Heart right ventricle (tissue), 16 donors: ENCODE data around the gene ZCCHC7. TPM values are rescaled to one million over a fixed set of nuclear protein-coding genes. Genes with fewer than 3 reads are reported as not detected.

Experiments
- ATAC-seq, 8 donors: fragments of 200-7000 bp; cut with Tn5 transposase; one replicate each; pipeline ENCODE4 v1.9.1; 2020; ENCODE audit warnings: mild to moderate bottlenecking in 8 of 8, moderate library complexity in 8 of 8, moderate number of reproducible peaks in 1 of 8
- DNase-seq, 2 donors: peaks; one replicate each; pipeline ENCODE4 v3.0.0-alpha.2; 2020
- H3K27ac ChIP-seq, 10 donors: fragments of 200-600 bp; sonication (generic) in 2 of 10; one replicate each; pipeline versions ENCODE4 v1.5.0 to v1.8.0; 2020 to 2022; ENCODE audit warnings: mild to moderate bottlenecking in 3 of 10
- H3K27me3 ChIP-seq, 7 donors: fragments of 200-600 bp; one replicate each; pipeline ENCODE4 v1.8.0; 2021 to 2022; ENCODE audit warnings: mild to moderate bottlenecking in 2 of 7
- H3K36me3 ChIP-seq, 9 donors: fragments of 200-600 bp; sonication (generic) in 1 of 9; one replicate each; pipeline versions ENCODE4 v1.5.0 to v1.8.0; 2020 to 2022; ENCODE audit warnings: mild to moderate bottlenecking in 2 of 9
- H3K4me1 ChIP-seq, 9 donors: fragments of 200-600 bp; sonication (generic) in 1 of 9; one replicate each; pipeline versions ENCODE4 v1.5.0 to v1.8.0; 2020 to 2022; ENCODE audit warnings: mild to moderate bottlenecking in 4 of 9
- H3K4me3 ChIP-seq, 10 donors: fragments of 200-600 bp; sonication (generic) in 2 of 10; one replicate each; pipeline versions ENCODE4 v1.5.0 to v1.8.0; 2020 to 2022; ENCODE audit warnings: mild to moderate bottlenecking in 7 of 10, moderate library complexity in 2 of 10
- H3K9me3 ChIP-seq, 11 donors: fragments of 200-600 bp in 10 of 11; sonication (generic) in 2 of 11; one replicate each; pipeline versions ENCODE4 v1.5.0 to v1.8.0; 2013 to 2022; ENCODE audit warnings: mild to moderate bottlenecking in 2 of 11, control low read depth in 1 of 11, moderate library complexity in 1 of 11
- WGBS, 2 donors: extraction: QIAGEN DNeasy Blood & Tissue Kit; methylation state at CpG; one replicate each; pipeline ENCODE4 v1.1.7; 2013; ENCODE audit warnings: inconsistent platforms in 1 of 2; 5-methylcytosine and 5-hydroxymethylcytosine counted together
- intact Hi-C, 10 donors: fragments of 100-400 bp; cut with DNase I; formaldehyde crosslinking; loops; one replicate each; pipeline versions ENCODE4 v1.11.1 to v1.14.2; 2022
- polyA plus RNA-seq, 2 donors: library from polyadenylated mRNA; stranded (reverse); fragments of 200-250 nt; gene quantifications; one replicate each; pipeline ENCODE4 v1.2.3, GENCODE V29; 2013
- total RNA-seq, 10 donors: library from RNA; stranded (reverse); fragmentation: NEBNext Ultra II Directional in 3 of 10; extraction: Animal tissue kit (Norgen Biotek cat#: 25700) in 3 of 10; gene quantifications; one replicate each; pipeline versions ENCODE4 v1.2.1 to v1.2.4, GENCODE V29; 2021 to 2023
- TF ChIP-seq, protein P1 (sequence below), 9 donors: fragments of 200-600 bp; sonication (generic) in 2 of 9; IDR thresholded peaks; one replicate each; pipeline versions ENCODE4 v1.5.0 to v1.8.0; 2021 to 2022; ENCODE audit warnings: antibody characterized with exemption in 9 of 9, mild to moderate bottlenecking in 5 of 9, moderate library complexity in 1 of 9
- donor health status: Arrhythmogenic right ventricular cardiomyopathy.
- donor health status: ischemic (EF 13 %, LVEDD 7.1; RV severe dilation, severe dysfunction).
- donor health status: healthy with polysubstance abuse.
- donor health status: DM: no; HTN: yes; CAD: no.
- donor health status: DM: no; HTN: no; CAD: no.
- donor health status: ischemic (EF 25% LVEDD 6.9; RV normal size, moderate dysfunction).
- donor health status: ischemic (EF 25% LVEDD 5.7; RV mildly dilated, moderate dysfunction).
- donor health status: healthy.
- donor health status: DM: yes; HTN: yes; CAD: no.
- donor health status: Ischemic cardiomyopathy.
- donor health status: ischemic (EF 35%, LVEDD 5.7; RV mildly dilated, moderate dysfunction).
- donor health status: nonischemic (EF 11% LVEDD 7.7; RV severe dilation, severe dysfunction).
- donor health status: DM: yes; HTN: yes; CAD: no.
- donor health status: PGD.
- donor health status: ischemic (EF 29% LVEDD 5.4; RV normal size, mild dysfunction).
- donor health status: nonischemic (EF 23%, LVEDD 6.1; RV moderate dilation, normal function).

ZCCHC7 gene
- total and polyA plus RNA-seq, 12 donors: 4.3 to 11.9 (median 8.9) TPM

DNA sequence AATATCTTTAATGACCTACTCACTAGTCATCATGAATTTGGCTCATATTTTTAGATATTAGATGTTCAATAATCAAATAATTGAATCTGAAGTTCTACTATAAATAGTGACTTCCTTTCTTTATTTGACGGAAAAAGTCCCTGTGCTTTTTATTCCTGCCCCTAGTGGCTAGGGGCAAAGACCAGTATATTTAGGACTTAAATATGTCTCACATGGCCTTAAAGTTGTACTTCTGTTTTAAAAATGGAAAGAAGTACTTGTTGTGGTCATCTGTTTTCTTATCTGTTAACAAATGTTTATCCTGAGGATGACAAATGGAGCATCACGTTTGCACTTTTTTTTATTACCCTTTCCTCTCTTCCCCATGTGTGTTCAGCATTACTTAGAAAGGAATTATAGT lies 212.9 kb downstream of the ZCCHC7 start:
- Histone ChIP-seq H3K4me1 (peaks cover 0 to 7% (median 0%) of the 10 kb centered on the region in 9 donors), H3K9me3 (no peaks in the 10 kb centered on the region), H3K4me3 (no peak overlapping the region), H3K36me3 (no peaks in the 10 kb centered on the region), H3K27me3 (no peaks in the 10 kb centered on the region), H3K27ac (no peak overlapping the region)
- no peak for ATAC-seq
- WGBS, 2 donors: 59 to 73% methylated on average over 2 of the region's 2 CpGs
- TF ChIP-seq, protein P1, sequence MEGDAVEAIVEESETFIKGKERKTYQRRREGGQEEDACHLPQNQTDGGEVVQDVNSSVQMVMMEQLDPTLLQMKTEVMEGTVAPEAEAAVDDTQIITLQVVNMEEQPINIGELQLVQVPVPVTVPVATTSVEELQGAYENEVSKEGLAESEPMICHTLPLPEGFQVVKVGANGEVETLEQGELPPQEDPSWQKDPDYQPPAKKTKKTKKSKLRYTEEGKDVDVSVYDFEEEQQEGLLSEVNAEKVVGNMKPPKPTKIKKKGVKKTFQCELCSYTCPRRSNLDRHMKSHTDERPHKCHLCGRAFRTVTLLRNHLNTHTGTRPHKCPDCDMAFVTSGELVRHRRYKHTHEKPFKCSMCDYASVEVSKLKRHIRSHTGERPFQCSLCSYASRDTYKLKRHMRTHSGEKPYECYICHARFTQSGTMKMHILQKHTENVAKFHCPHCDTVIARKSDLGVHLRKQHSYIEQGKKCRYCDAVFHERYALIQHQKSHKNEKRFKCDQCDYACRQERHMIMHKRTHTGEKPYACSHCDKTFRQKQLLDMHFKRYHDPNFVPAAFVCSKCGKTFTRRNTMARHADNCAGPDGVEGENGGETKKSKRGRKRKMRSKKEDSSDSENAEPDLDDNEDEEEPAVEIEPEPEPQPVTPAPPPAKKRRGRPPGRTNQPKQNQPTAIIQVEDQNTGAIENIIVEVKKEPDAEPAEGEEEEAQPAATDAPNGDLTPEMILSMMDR (IDR thresholded peaks at IDR 0.05): no peak
- intact Hi-C loops: loop anchor here in 2 of 10 donors (10.0 kb wide), 2 partner anchors 72 to 458 kb away; no protein-coding TSS in a partner anchor
- no peak for DNase-seq

DNA sequence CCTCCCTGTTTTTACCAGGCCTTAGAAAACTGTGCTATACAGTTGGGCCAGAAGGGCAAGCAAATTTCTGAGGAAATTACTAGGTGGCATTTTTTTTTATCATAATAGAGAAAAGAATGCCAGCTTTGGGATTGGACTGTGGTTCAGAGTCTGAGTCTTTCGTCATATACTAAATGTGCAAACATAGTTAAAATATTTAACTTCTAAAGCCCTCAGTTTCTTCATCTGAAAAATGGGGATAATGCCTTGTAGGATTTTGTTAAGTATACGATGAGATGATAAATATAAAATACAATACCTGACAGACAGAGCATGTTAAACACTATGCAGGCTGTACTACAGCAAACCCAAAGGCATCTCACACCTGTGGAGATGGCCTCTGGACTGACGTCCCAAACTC lies 214.9 kb downstream of the ZCCHC7 start:
- Histone ChIP-seq H3K4me1 (peaks cover 0 to 7% (median 0%) of the 10 kb centered on the region in 9 donors), H3K9me3 (no peaks in the 10 kb centered on the region), H3K36me3 (no peaks in the 10 kb centered on the region), H3K27ac (no peak overlapping the region), H3K4me3 (no peak overlapping the region), H3K27me3 (no peaks in the 10 kb centered on the region)
- ATAC-seq (no peak), DNase-seq (no peak)
- 95 to 96% methylated on average over 3 of the region's 3 CpGs for WGBS, 2 donors
- intact Hi-C loops: loop anchor here in 2 of 10 donors (10.0 kb wide), 2 partner anchors 70 to 460 kb away; no protein-coding TSS in a partner anchor
- TF ChIP-seq, protein P1 (IDR thresholded peaks at IDR 0.05): no peak

DNA sequence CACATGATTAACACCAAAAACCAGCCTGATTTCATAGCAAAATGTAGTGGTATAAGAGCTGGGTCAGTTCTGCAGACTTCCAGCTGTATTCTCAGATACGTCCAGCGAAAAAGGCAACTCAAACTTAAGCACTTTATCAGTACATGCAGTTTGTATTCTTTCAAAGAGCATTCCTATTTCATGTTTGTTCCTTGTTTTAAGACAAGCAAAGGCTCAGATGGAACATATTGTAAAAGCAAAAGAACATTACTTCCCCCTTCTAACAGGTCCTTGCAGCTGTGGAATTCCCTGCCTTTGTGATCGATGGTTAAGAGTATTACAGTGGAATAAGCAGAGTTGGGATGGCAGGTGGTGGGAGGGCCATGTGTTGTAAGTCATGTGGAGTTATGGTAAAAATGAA lies 215.8 kb downstream of the ZCCHC7 start:
- intact Hi-C loops: loop anchor here in 2 of 10 donors (10.0 kb wide), 2 partner anchors 69 to 461 kb away; no protein-coding TSS in a partner anchor
- Histone ChIP-seq H3K4me1 (peaks cover 0 to 8% (median 0%) of the 10 kb centered on the region in 9 donors), H3K27ac (no peak overlapping the region), H3K36me3 (no peaks in the 10 kb centered on the region), H3K4me3 (no peak overlapping the region), H3K27me3 (no peaks in the 10 kb centered on the region), H3K9me3 (no peaks in the 10 kb centered on the region)
- DNase-seq (no peak), ATAC-seq (no peak)
- WGBS, 2 donors: 92 to 96% methylated on average over 3 of the region's 3 CpGs
- TF ChIP-seq, protein P1 (IDR thresholded peaks at IDR 0.05): no peak

DNA sequence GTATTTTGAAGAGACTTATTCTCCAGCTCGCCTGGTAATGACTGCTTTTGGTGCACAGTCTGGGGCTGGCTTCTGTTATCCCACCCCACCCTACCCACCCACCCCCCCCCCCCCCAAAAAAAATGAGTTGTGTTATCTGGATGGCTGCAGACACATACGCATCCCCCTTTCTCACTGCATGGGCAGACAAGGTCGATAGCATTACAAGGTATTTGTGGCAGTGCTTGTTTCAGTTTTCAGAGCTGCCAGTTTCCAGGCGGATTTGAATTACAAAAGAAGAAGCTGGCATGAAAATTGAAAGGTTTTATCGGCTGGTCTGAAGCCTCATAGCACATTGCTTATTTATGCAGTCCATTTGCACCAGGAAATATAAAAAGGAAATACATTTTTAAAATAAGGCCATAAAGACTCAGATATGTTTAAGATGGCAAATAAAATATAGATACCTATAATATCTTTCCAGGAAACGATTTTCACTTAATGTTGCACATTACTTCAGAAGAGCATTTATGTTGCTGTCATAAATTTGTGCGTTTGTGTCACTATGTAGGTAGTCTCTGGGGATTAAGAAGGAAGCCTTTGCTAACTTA lies 217.0 kb downstream of the ZCCHC7 start:
- DNase-seq (no peak), ATAC-seq (no peak)
- no peak overlapping the region for H3K27ac ChIP-seq
- WGBS, 2 donors: 73 to 74% methylated on average over 7 of the region's 7 CpGs
- TF ChIP-seq, protein P1 (IDR thresholded peaks at IDR 0.05): no peak
- no peaks in the 10 kb centered on the region for H3K36me3 ChIP-seq
- no peak overlapping the region for H3K4me3 ChIP-seq
- H3K4me1 ChIP-seq: peaks cover 0 to 8% (median 0%) of the 10 kb centered on the region in 9 donors
- no peaks in the 10 kb centered on the region for H3K9me3 ChIP-seq
- H3K27me3 ChIP-seq: no peaks in the 10 kb centered on the region
- intact Hi-C loops: loop anchor here in 2 of 10 donors (10.0 kb wide), 2 partner anchors 67 to 463 kb away; no protein-coding TSS in a partner anchor
